Ishikawa (cell line): ENCODE results near the gene C12orf57.

Experiments
- CEBPB ChIP-seq: IDR thresholded peaks from 2 replicates; pipeline ENCODE4 v1.6.1; 2012
- CREB1 ChIP-seq: IDR thresholded peaks from 2 replicates; pipeline ENCODE4 v1.6.1; 2012; ENCODE audit warnings: low read depth
- EGR1 ChIP-seq: IDR thresholded peaks from 2 replicates; pipeline ENCODE4 v1.6.1; 2012
- EP300 ChIP-seq: IDR thresholded peaks from 2 replicates; pipeline ENCODE4 v1.6.1; 2012; ENCODE audit warnings: borderline replicate concordance
- FOXM1 ChIP-seq: IDR thresholded peaks from 2 replicates; pipeline ENCODE4 v1.6.1; 2012; ENCODE audit warnings: low read depth, borderline replicate concordance
- NFIC ChIP-seq: IDR thresholded peaks from 2 replicates; pipeline ENCODE4 v1.6.1; 2012
- RAD21 ChIP-seq: IDR thresholded peaks from 2 replicates; pipeline ENCODE4 v1.6.1; 2012; ENCODE audit warnings: low read depth
- TAF1 ChIP-seq: IDR thresholded peaks from 2 replicates; pipeline ENCODE4 v1.6.1; 2012; ENCODE audit warnings: low read depth, mild to moderate bottlenecking
- TCF12 ChIP-seq: IDR thresholded peaks from 2 replicates; pipeline ENCODE4 v1.6.1; 2012; ENCODE audit warnings: low read depth
- TEAD4 ChIP-seq: IDR thresholded peaks from 2 replicates; pipeline ENCODE4 v1.6.1; 2012
- YY1 ChIP-seq: IDR thresholded peaks from 2 replicates; pipeline ENCODE4 v1.6.1; 2012; ENCODE audit warnings: low read depth
- ZBTB7A ChIP-seq: IDR thresholded peaks from 2 replicates; pipeline ENCODE4 v1.6.1; 2012; ENCODE audit warnings: low read depth
- TF ChIP-seq, protein P1 (sequence below): IDR thresholded peaks from 2 replicates; pipeline ENCODE4 v1.6.1; 2012; ENCODE audit warnings: low read depth, mild to moderate bottlenecking
- TF ChIP-seq, protein P2 (sequence below): IDR thresholded peaks from 2 replicates; pipeline ENCODE4 v1.6.1; 2012
- TF ChIP-seq, protein P3 (sequence below): IDR thresholded peaks from 2 replicates; pipeline ENCODE4 v1.6.1; 2012

Gene C12orf57

DNA sequence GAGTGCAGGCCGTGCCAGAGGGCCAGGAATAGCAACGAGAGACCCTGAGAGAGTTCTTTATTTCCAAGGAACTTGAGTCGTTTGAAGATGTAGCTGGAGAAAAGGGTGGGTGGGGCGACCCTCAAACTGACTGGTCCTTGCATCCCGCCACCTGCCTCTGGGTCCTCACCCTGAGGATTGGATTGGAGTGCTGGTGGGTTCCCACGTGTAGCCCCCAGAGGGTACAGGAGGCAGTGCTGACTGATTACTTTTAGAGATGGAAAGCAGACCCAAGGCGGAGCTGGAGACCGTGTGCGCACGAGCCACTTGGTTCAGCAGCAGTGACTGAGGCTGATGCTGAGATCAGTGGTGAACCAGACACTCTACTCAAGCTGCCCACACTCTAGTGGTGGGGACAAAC, 33.8 kb downstream of the C12orf57 start:
- no peak for TF ChIP-seq CEBPB
- TF ChIP-seq TEAD4, result no peak
- TF ChIP-seq YY1, result no peak
- no peak for TF ChIP-seq FOXM1
- TF ChIP-seq, protein P1, sequence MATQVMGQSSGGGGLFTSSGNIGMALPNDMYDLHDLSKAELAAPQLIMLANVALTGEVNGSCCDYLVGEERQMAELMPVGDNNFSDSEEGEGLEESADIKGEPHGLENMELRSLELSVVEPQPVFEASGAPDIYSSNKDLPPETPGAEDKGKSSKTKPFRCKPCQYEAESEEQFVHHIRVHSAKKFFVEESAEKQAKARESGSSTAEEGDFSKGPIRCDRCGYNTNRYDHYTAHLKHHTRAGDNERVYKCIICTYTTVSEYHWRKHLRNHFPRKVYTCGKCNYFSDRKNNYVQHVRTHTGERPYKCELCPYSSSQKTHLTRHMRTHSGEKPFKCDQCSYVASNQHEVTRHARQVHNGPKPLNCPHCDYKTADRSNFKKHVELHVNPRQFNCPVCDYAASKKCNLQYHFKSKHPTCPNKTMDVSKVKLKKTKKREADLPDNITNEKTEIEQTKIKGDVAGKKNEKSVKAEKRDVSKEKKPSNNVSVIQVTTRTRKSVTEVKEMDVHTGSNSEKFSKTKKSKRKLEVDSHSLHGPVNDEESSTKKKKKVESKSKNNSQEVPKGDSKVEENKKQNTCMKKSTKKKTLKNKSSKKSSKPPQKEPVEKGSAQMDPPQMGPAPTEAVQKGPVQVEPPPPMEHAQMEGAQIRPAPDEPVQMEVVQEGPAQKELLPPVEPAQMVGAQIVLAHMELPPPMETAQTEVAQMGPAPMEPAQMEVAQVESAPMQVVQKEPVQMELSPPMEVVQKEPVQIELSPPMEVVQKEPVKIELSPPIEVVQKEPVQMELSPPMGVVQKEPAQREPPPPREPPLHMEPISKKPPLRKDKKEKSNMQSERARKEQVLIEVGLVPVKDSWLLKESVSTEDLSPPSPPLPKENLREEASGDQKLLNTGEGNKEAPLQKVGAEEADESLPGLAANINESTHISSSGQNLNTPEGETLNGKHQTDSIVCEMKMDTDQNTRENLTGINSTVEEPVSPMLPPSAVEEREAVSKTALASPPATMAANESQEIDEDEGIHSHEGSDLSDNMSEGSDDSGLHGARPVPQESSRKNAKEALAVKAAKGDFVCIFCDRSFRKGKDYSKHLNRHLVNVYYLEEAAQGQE, result no peak
- TF ChIP-seq CREB1, result no peak
- TF ChIP-seq, protein P2, sequence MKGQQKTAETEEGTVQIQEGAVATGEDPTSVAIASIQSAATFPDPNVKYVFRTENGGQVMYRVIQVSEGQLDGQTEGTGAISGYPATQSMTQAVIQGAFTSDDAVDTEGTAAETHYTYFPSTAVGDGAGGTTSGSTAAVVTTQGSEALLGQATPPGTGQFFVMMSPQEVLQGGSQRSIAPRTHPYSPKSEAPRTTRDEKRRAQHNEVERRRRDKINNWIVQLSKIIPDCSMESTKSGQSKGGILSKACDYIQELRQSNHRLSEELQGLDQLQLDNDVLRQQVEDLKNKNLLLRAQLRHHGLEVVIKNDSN, result no peak
- TF ChIP-seq EGR1, result no peak
- TF ChIP-seq EP300, result no peak
- TF ChIP-seq TAF1, result no peak
- TF ChIP-seq RAD21, result no peak
- TF ChIP-seq NFIC, result no peak
- TF ChIP-seq ZBTB7A, result no peak
- TF ChIP-seq TCF12, result no peak
- TF ChIP-seq, protein P3, sequence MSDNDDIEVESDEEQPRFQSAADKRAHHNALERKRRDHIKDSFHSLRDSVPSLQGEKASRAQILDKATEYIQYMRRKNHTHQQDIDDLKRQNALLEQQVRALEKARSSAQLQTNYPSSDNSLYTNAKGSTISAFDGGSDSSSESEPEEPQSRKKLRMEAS, result no peak

DNA sequence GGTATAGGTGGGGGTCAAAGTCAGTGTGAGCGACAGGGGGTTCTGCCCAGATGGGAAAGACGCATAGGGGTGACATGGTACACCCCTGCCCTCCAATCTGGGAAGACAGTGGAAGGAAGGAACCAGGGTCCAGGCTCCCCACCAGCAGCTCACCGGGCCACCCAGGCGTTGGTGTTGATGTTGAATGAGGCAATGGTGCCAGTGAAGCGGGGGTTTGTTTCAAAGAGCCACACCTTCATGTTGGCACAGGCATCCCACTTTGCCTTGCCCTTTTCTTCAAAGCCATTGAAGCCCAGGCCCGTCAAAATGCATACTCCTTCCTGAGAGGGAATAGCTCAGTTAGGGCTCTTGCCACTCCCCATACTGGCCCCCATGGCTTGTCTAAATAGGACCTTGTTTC, 34.4 kb downstream of the C12orf57 start:
- TF ChIP-seq, protein P2, result no peak
- no peak for TF ChIP-seq RAD21
- TF ChIP-seq, protein P3, result no peak

DNA sequence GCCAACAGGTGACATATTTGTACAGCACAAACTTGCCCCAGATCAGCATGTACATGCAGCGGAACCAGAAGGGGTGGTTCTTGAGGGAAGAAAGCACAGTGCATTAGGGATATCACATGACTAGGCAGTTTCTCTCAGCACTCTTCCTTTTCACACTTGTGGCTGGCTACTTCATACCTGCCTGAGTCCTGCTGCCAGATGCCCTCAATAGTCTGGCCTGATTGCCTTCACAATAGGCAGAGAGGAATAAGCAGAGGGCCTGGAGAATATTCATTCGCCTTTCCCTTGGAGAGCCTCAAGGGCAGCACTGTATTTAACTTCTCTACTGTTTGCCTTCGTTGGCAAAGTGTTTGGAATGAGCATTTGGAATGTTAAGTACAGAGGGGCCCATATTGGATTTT, 34.8 kb downstream of the C12orf57 start:
- TF ChIP-seq EP300 (no peak), CEBPB (no peak), TAF1 (no peak), NFIC (no peak), TCF12 (no peak), RAD21 (no peak), TEAD4 (no peak)
- TF ChIP-seq, protein P3, result no peak
- TF ChIP-seq, protein P1, result no peak
- TF ChIP-seq, protein P2, result no peak

DNA sequence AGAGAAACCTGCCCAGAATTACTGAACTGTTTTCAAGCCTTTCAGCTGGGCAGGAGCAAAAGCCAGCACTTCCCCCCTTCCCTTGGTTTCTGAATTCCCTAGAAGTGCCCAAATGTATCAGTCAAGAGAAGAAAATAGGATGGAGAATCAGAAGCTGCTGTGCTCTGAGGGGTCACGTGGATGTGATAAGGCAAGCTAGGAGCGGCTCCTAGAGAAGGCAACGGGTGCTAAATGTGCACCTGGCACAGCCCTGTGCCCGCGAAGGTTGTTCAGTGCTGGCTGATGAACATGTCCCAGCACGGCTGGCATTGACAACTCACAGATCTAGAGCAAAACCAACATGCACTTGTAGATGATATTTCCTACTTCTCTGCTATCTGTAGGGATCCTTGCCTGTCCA, 35.2 kb downstream of the C12orf57 start:
- TF ChIP-seq, protein P2, result no peak
- TF ChIP-seq TAF1 (no peak), ZBTB7A (no peak), CEBPB (no peak), YY1 (no peak), RAD21 (no peak), TEAD4 (no peak), NFIC (no peak), TCF12 (no peak), EP300 (no peak), CREB1 (no peak), FOXM1 (no peak), EGR1 (no peak)
- TF ChIP-seq, protein P1, result no peak
- TF ChIP-seq, protein P3, result no peak
